HG03571 (cell line): ENCODE results near the gene CD80.

Source experiments
- ATAC-seq: cut with Tn5 transposase; IDR thresholded peaks from one replicate; pipeline ENCODE4 v1.9.1; 2021; ENCODE audit not compliant: unreplicated experiment

Gene CD80

GRCh38 chr3:119550192-119550910, 9.1 kb downstream of the CD80 start:
- ATAC-seq, result no peak

DNA sequence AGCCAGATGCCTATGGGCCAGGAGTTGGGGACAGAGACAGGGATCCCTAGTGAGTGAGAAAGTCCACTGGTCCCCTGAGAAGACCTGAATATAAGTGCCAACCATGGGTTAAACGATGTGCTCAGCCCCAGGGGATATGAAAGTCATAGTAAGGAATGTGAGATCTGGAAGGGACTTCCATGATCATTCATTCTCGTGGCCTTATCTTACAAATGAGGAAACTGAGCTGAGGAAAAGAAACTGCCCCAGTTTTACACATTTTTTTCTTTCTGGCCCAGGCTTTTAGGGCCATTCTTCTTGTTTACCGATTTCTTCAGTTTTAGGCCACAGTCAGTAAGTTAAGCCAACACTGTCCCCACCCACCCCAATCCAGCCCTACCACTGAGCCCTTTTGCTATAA, 11.1 kb downstream of the CD80 start:
- no peak for ATAC-seq

- no peak for ATAC-seq
Measured at GRCh38 chr3:119547227-119547626, 12.2 kb downstream of the CD80 start.

DNA sequence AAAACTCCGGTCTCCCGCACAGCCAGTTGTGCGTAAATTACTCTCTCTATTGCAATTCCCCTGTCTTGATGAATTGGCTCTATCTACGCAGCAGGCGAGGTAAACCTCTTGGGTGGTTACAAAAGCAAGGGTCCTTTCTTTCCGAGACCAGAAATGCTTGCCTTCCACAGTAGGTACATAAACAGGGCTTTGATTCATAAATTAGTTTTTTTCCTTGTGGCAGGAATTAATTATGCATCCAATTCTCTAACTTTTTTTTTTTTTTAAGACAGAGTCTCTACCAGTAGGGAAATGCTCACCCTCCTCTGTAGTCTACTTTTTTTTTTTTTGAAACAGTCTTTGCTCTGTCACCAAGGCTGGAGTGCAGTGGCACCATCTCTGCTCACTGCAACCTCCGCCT, 16.3 kb downstream of the CD80 start:
- ATAC-seq, result no peak

DNA sequence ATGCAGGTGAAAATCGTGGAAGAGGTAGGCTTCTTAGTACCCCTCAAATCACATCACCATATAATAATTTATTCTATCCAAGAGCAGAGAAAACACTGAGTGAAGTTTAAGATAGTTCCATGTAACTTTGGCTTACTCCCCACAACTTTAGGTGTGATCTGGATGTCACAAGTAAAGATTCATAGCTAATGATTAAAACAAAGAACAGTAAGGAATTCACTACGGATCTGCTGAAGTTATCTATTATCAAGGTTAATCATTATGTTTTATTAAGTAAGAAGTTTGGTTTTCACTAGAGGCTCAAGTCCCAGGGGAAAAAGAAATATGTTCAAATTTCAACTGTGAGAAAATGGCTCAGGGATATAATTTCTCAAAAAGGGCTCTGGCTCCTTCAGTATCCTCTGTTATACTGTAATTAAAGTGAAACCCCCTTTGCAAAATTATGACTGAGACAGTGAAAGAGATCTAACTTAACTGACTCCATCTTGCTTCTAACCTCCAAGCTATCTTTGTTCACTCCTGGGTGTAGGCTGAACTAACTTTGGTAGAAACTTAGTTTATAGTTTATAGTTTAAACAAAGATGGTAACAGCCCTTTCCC, 17.1 kb downstream of the CD80 start:
- peak; percentile 55 for ATAC-seq

DNA sequence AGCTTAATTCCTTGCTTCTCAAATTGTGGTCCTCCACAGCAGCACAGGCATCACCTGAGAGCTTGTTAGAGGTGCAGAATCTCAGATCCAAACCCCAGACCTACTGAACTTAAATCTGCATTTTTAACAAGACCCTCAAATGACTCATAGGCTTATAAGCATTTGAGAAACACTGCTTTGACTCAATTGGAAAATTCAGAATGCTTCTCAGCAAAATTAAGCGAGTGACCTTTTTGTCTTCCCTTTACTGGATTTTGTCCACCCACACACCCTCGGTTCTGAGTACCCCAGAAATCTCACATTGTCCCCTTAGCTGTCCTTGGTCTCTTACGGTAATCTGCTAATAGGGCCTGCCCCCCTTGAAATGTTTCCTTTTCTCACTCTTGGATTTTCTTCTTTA, 17.9 kb downstream of the CD80 start:
- no peak for ATAC-seq

DNA sequence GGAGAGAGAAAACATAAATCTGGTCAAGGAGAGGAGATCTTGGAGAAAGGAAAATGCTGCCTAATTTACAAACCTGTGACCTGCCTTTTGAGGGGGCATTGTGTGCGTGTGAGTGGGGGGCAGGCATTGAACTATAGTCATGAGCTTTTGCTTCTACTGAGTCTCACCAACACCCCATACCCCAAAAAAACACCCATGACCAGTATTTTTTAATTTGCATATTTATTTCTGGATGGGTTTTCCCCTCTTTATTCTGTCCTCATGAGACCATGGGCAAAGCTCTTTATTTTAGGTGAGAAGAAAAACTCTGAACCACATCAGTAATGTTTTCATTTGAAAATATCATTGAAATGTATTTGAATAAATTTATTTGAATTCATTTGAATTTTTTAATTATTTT, 20.6 kb downstream of the CD80 start:
- no peak for ATAC-seq

DNA sequence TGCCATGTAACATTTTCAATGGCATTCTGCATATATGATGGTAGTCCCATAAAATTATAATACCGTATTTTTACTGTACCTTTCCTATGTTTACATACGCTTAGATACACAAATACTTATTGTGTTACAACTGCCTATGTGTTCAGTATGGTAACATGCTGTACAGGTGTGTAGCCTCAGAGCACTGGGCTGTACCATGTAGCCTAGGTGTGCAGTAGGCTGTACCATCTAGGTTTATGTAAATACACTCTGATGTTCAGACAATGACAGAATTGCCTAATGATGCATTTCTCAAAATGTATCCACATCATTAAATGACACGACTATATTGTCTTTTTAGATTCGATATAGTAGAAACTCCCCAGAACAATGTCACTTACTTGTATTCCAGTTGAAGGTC, 22.7 kb downstream of the CD80 start:
- ATAC-seq, result no peak

DNA sequence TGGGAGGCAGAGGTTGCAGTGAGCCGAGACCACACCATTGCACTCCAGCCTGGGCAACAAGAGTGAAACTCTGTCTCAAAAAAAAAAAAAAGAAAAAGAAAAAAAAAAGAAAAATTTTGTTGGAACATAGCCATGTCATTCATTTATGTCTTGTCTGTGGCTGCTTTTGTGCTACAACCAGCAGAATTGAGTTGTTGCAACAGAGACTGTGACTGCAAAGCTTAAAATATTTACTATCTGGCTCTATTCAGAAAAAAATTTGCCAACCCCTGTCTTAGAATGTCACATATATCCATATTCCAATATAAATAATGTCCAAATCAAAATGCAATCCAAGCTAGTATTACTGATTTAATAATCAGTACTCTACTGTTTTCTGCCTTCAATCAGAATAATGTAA, 25.1 kb downstream of the CD80 start:
- ATAC-seq, result no peak

DNA sequence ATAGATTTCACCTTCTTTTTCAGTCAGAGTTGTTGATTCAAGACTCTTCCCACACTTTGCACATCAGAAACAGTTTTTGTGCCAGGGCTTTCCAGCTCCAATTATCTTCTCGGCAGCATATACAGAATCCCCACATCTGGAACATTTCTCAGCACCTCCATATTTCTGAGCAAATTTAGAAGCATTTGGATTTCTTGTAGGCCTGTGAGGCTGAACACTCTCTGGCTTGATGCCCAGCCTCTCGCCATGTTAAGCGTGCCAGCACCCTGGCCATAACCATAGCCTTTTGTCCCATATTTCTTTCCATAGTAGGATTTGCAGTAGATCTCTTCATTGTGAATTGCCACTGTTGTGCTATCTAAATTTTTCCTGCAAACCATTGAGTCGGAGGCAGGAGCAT, 28.3 kb downstream of the CD80 start:
- no peak for ATAC-seq

- ATAC-seq, result no peak
Measured at GRCh38 chr3:119530456-119530855, 29.0 kb downstream of the CD80 start.

DNA sequence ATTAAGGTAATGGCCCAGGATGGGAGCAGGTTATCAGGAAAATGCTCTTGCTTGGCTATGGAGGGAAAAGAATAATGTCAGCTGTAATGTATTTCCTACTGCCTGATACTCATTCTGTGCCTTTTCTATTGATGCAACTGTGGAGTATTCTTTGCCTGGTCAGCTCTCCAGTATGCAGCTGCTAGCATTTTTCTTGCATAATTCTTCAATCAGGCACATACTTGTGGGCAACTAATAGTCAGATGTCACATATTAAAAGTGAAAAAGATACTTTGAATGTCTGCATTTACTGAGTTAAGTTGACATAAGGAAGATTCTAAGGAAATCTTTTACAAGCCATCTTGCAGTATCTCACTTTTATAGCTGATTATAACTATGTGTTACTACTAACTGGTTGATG, 29.5 kb downstream of the CD80 start:
- no peak for ATAC-seq

- no peak for ATAC-seq
Measured at GRCh38 chr3:119527714-119528113, 31.7 kb downstream of the CD80 start.

- no peak for ATAC-seq
Measured at GRCh38 chr3:119524931-119525662, 34.3 kb downstream of the CD80 start.

GRCh38 chr3:119518026-119518425, 41.4 kb downstream of the CD80 start:
- ATAC-seq, result no peak

GRCh38 chr3:119517112-119517511, 42.3 kb downstream of the CD80 start:
- ATAC-seq, result no peak

DNA sequence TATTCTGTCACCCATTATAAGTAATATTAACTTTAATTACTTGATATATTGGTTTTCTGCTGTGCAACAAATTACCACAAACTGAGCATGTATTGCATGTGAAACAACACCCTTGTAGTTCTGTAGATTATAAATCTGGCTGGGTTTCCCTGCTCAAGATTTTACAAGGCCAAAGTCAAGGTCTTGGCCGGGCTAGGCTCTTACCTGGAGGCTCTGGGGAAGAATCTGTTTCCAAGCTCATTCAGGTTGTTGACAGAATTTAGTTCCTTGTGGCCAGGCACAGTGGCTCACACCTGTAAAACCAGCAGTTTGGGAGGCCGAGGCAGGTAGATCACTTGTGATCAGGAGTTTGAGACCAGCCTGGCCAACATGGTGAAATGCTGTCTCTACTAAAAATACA, 44.8 kb downstream of the CD80 start:
- no peak for ATAC-seq

DNA sequence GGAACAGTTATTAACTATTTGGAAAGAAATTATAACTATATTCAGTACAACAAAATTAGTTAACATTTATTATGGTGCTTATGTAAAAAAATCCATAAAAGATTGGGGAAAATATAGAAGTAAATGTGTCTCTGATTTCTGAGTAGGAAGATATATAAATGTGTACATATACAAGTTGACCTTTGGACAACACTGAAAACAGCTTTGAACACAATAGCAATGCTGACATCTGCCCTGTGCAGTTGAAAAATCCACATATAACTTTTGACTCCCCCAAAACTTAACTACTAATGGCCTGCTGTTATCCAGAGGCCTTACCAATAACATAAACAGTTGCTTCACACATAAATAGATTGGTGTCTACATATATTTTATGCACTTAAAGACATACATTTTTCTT, 48.7 kb downstream of the CD80 start:
- no peak for ATAC-seq

DNA sequence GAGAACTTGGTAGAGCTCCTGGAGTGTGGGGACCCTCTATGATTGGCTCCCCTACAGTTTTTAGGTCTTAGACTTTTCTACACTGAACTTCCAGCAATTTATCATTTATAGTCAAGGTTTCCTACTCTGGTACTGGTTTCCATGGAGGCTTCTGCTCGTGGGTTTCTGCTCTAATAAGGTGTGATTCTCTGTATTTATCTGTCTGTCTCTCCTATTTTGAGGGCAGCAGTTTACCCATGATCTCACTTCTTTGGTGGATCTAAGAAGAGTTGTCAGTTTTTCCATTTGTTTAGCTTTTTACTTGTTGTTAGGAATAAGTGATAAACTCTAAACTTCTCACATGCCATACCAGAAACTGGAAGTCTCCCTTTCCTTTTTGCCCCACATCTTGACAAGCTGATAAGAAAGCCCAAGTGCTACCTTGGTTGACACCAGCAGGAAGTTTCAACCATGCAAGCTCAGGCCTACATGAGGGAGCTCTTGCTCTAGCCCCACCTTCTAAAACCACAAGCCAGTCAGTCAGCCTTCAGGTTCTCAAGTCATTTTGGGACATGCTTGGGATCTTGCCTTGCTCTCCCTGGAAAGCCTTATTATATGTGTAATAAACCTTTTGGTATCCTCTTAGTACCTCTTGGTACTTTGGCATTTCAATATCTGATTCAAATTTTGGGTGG, 51.1 kb downstream of the CD80 start:
- ATAC-seq, result no peak

GRCh38 chr3:119507404-119507803, 52.0 kb downstream of the CD80 start:
- no peak for ATAC-seq

DNA sequence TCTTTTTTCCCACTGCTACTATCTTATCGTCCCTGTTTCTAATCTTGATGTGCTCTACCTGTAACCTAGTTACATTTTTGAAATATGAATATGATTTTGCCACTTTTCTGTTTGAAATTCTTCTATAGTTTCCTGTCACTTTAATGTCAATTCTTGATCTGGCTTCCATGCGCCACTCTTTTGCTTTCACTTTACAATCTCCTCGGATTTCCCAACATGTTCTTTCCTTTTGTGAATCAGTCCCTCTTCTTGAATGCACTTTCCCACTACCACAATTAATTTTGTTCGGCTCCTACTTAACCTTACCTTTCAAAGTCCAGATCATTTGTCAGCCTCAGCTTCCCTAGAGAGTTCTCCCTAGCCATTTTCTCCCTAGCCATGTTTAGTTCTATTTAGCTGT, 52.8 kb downstream of the CD80 start:
- no peak for ATAC-seq

- ATAC-seq, result no peak
Measured at GRCh38 chr3:119500901-119501300, 58.5 kb downstream of the CD80 start.
